HepG2 (cell line): ENCODE results near the gene ZNF48. TPM values are rescaled to one million over a fixed set of nuclear protein-coding genes. Genes with fewer than 3 reads are reported as not detected.

Experiments used
- AHR ChIP-seq: IDR thresholded peaks from 2 replicates; pipeline ENCODE4 v1.6.1; 2018; ENCODE audit warnings: missing genetic modification reagents, missing compliant biosample characterization
- ARID4A ChIP-seq: sonication (generic); formaldehyde crosslinking; IDR thresholded peaks from 2 replicates; pipeline ENCODE4 v1.5.0; 2020; ENCODE audit warnings: mild to moderate bottlenecking, missing genetic modification reagents, borderline replicate concordance
- HOXA7 ChIP-seq: sonication (generic); formaldehyde crosslinking; IDR thresholded peaks from 2 replicates; pipeline ENCODE4 v1.8.1; 2022; ENCODE audit warnings: mild to moderate bottlenecking, missing genetic modification reagents, moderate library complexity
- LCORL ChIP-seq, 2 experiments: fragments of 450-650 bp in 1 of 2; sonication (generic) in 1 of 2; formaldehyde crosslinking in 1 of 2; IDR thresholded peaks; 2 replicates each; pipeline versions ENCODE4 v1.5.0 to v1.6.1; 2017 to 2020; ENCODE audit warnings: antibody characterized with exemption in 1 of 2, missing genetic modification reagents in 1 of 2
- MIER2 ChIP-seq: IDR thresholded peaks from 2 replicates; pipeline ENCODE4 v1.6.1; 2016; ENCODE audit warnings: missing biosample characterization, missing genetic modification reagents
- MYC ChIP-seq: sonication (generic); formaldehyde crosslinking; IDR thresholded peaks from 2 replicates; pipeline ENCODE4 v1.9.0; 2021; ENCODE audit warnings: missing genetic modification reagents, borderline replicate concordance
- PBX2 ChIP-seq: IDR thresholded peaks from 2 replicates; pipeline ENCODE4 v1.6.1; 2016; ENCODE audit warnings: control low read depth
- SNAPC4 ChIP-seq: sonication (generic); formaldehyde crosslinking; IDR thresholded peaks from 2 replicates; pipeline ENCODE4 v1.4.0; 2020; ENCODE audit warnings: mild to moderate bottlenecking, missing genetic modification reagents
- ZKSCAN5 ChIP-seq: sonication (generic); formaldehyde crosslinking; IDR thresholded peaks from 2 replicates; pipeline ENCODE4 v1.5.1; 2020; ENCODE audit warnings: mild to moderate bottlenecking, missing genetic modification reagents
- ZNF180 ChIP-seq: sonication (generic); formaldehyde crosslinking; IDR thresholded peaks from 2 replicates; pipeline ENCODE4 v1.4.0; 2020; ENCODE audit warnings: low read depth, missing genetic modification reagents, borderline replicate concordance
- ZNF367 ChIP-seq: sonication (generic); formaldehyde crosslinking; IDR thresholded peaks from 2 replicates; pipeline ENCODE4 v1.4.0; 2020; ENCODE audit warnings: missing genetic modification reagents, borderline replicate concordance
- ZNF460 ChIP-seq: sonication (generic); formaldehyde crosslinking; IDR thresholded peaks from 2 replicates; pipeline ENCODE4 v1.5.1; 2020; ENCODE audit warnings: missing genetic modification reagents, mild to moderate bottlenecking, borderline replicate concordance
- ZNF547 ChIP-seq: sonication (generic); formaldehyde crosslinking; IDR thresholded peaks from 2 replicates; pipeline ENCODE4 v1.5.1; 2020; ENCODE audit warnings: mild to moderate bottlenecking, missing genetic modification reagents
- ZNF891 ChIP-seq: sonication (generic); formaldehyde crosslinking; IDR thresholded peaks from 2 replicates; pipeline ENCODE4 v1.5.0; 2020; ENCODE audit warnings: mild to moderate bottlenecking, missing genetic modification reagents
- polyA plus RNA-seq, 8 experiments: library from polyadenylated mRNA; depleted of rRNA in 3 of 8; stranded (reverse) in 7 of 8; unstranded in 1 of 8; fragments of >200 nt; fragmentation: Illumina TruSeq in 4 of 8; extraction: Trizol in 4 of 8; gene quantifications; 2 replicates each; pipeline versions ENCODE4 v1.2.1 to v1.2.3, GENCODE V29; 2011 to 2016; ENCODE audit warnings: low read depth in 4 of 8, missing spikeins in 1 of 8, mixed read lengths in 1 of 8; ENCODE audit not compliant: insufficient read depth in 1 of 8
- total RNA-seq, 5 experiments: library from RNA; depleted of rRNA; stranded (reverse); fragments of >200 nt; fragmentation: Illumina TruSeq; extraction: Trizol; gene quantifications; 2 replicates each; pipeline ENCODE4 v1.2.3, GENCODE V29; 2016; ENCODE audit warnings: low read depth in 1 of 5
- TF ChIP-seq, protein P1 (sequence below): sonication (generic); formaldehyde crosslinking; conservative IDR thresholded peaks from 2 replicates; pipeline ENCODE4 v1.4.0; 2020; ENCODE audit warnings: missing genetic modification reagents

Gene ZNF48
- total and polyA plus RNA-seq, 2 of the 13 experiments (the other 11 are each of a cell fraction or from before 2014, with no cell fraction given) = 9.9 to 12.3 TPM

- TF ChIP-seq PBX2 (CRISPR knock-in tag) (no peak), ZKSCAN5 (CRISPR knock-in tag) (no peak), MYC (no peak), LCORL (IDR thresholded peaks at IDR 0.05) (no peak), LCORL (CRISPR knock-in tag; IDR thresholded peaks at IDR 0.05) (no peak), ZNF460 (CRISPR knock-in tag) (no peak), HOXA7 (CRISPR knock-in tag) (no peak), ARID4A (CRISPR knock-in tag) (no peak), SNAPC4 (CRISPR knock-in tag) (no peak), AHR (CRISPR knock-in tag) (no peak), ZNF547 (CRISPR knock-in tag) (no peak), MIER2 (CRISPR knock-in tag) (no peak), ZNF891 (CRISPR knock-in tag) (no peak), ZNF180 (CRISPR knock-in tag) (no peak), ZNF367 (no peak)
- TF ChIP-seq, protein P1, sequence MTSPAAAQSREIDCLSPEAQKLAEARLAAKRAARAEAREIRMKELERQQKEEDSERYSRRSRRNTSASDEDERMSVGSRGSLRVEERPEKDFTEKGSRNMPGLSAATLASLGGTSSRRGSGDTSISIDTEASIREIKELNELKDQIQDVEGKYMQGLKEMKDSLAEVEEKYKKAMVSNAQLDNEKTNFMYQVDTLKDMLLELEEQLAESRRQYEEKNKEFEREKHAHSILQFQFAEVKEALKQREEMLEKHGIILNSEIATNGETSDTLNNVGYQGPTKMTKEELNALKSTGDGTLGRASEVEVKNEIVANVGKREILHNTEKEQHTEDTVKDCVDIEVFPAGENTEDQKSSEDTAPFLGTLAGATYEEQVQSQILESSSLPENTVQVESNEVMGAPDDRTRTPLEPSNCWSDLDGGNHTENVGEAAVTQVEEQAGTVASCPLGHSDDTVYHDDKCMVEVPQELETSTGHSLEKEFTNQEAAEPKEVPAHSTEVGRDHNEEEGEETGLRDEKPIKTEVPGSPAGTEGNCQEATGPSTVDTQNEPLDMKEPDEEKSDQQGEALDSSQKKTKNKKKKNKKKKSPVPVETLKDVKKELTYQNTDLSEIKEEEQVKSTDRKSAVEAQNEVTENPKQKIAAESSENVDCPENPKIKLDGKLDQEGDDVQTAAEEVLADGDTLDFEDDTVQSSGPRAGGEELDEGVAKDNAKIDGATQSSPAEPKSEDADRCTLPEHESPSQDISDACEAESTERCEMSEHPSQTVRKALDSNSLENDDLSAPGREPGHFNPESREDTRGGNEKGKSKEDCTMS = no peak
Observed at GRCh38 chr16:30352488-30353401, 42.5 kb upstream of the ZNF48 start (continued).
